IPS-15b (cell line): ENCODE measurements around the gene HPSE2.

Experiments
- H3K27me3 ChIP-seq: one replicate; pipeline ENCODE4 v1.6.1; 2013; ENCODE audit warnings: low read length; ENCODE audit not compliant: control insufficient read depth, insufficient read depth
- H3K36me3 ChIP-seq: one replicate; pipeline ENCODE4 v1.6.1; 2013; ENCODE audit warnings: low read length; ENCODE audit not compliant: control insufficient read depth, insufficient read depth
- H3K4me1 ChIP-seq: one replicate; pipeline ENCODE4 v1.6.1; 2013; ENCODE audit warnings: mild to moderate bottlenecking, low read length; ENCODE audit not compliant: control insufficient read depth, insufficient read depth
- H3K4me3 ChIP-seq: one replicate; pipeline ENCODE4 v1.5.1; 2013; ENCODE audit warnings: low read depth, low read length
- H3K9ac ChIP-seq: one replicate; pipeline ENCODE4 v1.6.1; 2013; ENCODE audit warnings: low read depth, mild to moderate bottlenecking, low read length
- H3K9me3 ChIP-seq: one replicate; pipeline ENCODE4 v1.6.1; 2013; ENCODE audit warnings: mild to moderate bottlenecking, low read length; ENCODE audit not compliant: control insufficient read depth, insufficient read depth

Gene HPSE2

GRCh38 chr10:98477861-98478260, 757.8 kb downstream of the HPSE2 start:
- H3K27me3 ChIP-seq, result no peaks in the 10 kb centered on the region
- H3K9me3 ChIP-seq, result no peaks in the 10 kb centered on the region
- H3K4me1 ChIP-seq, result no peaks in the 10 kb centered on the region
- no peak overlapping the region for H3K4me3 ChIP-seq
- no peak overlapping the region for H3K9ac ChIP-seq
- H3K36me3 ChIP-seq, result no peaks in the 10 kb centered on the region

- H3K9ac ChIP-seq, result no peak overlapping the region
Measured at GRCh38 chr10:98474628-98475027, 761.0 kb downstream of the HPSE2 start.

GRCh38 chr10:98472196-98472595, 763.5 kb downstream of the HPSE2 start:
- Histone ChIP-seq H3K9me3 (no peaks in the 10 kb centered on the region), H3K36me3 (no peaks in the 10 kb centered on the region), H3K27me3 (peaks cover 15% of the 10 kb centered on the region), H3K4me1 (peaks cover 1% of the 10 kb centered on the region), H3K4me3 (no peak overlapping the region), H3K9ac (no peak overlapping the region)

More at GRCh38 chr10:98474628-98475027, 761.0 kb downstream of the HPSE2 start:
- H3K27me3 ChIP-seq, result peaks cover 2% of the 10 kb centered on the region
- no peaks in the 10 kb centered on the region for H3K9me3 ChIP-seq
- H3K36me3 ChIP-seq, result no peaks in the 10 kb centered on the region
- H3K4me1 ChIP-seq, result no peaks in the 10 kb centered on the region
- H3K4me3 ChIP-seq, result no peak overlapping the region

GRCh38 chr10:98470850-98471249, 764.8 kb downstream of the HPSE2 start:
- Histone ChIP-seq H3K36me3 (no peaks in the 10 kb centered on the region), H3K9me3 (no peaks in the 10 kb centered on the region), H3K27me3 (peaks cover 15% of the 10 kb centered on the region), H3K9ac (no peak overlapping the region), H3K4me3 (no peak overlapping the region), H3K4me1 (peaks cover 8% of the 10 kb centered on the region)

GRCh38 chr10:98469001-98469931, 766.4 kb downstream of the HPSE2 start:
- Histone ChIP-seq H3K4me3 (no peak overlapping the region), H3K36me3 (no peaks in the 10 kb centered on the region), H3K27me3 (peaks cover 15% of the 10 kb centered on the region), H3K9ac (no peak overlapping the region), H3K4me1 (peaks cover 8% of the 10 kb centered on the region), H3K9me3 (no peaks in the 10 kb centered on the region)

DNA sequence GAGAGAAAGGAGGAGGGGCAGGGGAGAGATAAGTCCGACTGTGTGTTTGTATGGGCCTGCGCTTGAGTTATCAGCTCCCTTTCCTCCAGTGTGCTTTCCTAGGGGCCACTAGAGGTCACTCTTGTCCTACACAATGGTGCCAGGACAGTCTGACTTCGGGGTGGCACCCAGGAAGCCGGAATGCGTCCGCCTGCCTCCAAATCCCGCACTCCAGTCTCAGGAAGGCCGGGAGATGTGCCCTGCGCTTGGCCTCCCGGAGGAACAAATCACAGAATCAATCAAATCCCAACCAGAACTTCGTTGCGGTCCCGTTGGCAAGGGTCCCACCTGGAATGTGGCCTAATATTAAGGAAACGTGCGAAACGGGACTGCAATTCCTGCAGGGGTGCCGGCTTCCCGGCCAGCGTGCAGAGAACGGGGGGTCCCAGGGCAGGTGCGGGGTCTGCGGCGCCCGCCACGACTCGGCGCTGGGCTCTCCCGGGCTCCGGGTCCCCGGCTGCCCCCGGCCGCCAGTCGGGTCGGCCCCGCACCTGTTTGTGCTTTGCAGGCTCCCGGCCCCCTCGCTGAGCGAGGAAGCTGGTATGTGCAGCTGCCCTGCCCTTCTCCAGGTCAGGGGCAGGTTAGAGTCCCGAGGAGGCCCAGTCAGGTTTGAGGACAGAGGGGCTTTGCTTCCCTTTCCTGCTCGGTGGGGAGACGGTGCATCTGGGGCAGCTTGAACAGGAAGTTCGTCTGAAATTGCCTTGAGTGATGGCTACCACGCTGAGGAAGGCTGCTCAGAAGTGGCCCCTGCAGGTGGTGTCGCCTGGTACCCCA, 767.9 kb downstream of the HPSE2 start:
- Histone ChIP-seq H3K9ac (peak overlapping the region; percentile 55), H3K27me3 (peaks cover 15% of the 10 kb centered on the region), H3K4me3 (peak overlapping the region; percentile 64), H3K4me1 (peaks cover 8% of the 10 kb centered on the region), H3K36me3 (no peaks in the 10 kb centered on the region), H3K9me3 (no peaks in the 10 kb centered on the region)

- H3K36me3 ChIP-seq, result no peaks in the 10 kb centered on the region
- no peak overlapping the region for H3K9ac ChIP-seq
- H3K27me3 ChIP-seq, result peaks cover 15% of the 10 kb centered on the region
- H3K4me3 ChIP-seq, result no peak overlapping the region
- no peaks in the 10 kb centered on the region for H3K9me3 ChIP-seq
- H3K4me1 ChIP-seq, result peaks cover 8% of the 10 kb centered on the region
Measured at GRCh38 chr10:98466861-98467505, 768.7 kb downstream of the HPSE2 start.

- Histone ChIP-seq H3K27me3 (peaks cover 15% of the 10 kb centered on the region), H3K9ac (no peak overlapping the region), H3K4me3 (no peak overlapping the region), H3K4me1 (peaks cover 8% of the 10 kb centered on the region), H3K36me3 (no peaks in the 10 kb centered on the region), H3K9me3 (no peaks in the 10 kb centered on the region)
Measured at GRCh38 chr10:98465866-98466265, 769.8 kb downstream of the HPSE2 start.

DNA sequence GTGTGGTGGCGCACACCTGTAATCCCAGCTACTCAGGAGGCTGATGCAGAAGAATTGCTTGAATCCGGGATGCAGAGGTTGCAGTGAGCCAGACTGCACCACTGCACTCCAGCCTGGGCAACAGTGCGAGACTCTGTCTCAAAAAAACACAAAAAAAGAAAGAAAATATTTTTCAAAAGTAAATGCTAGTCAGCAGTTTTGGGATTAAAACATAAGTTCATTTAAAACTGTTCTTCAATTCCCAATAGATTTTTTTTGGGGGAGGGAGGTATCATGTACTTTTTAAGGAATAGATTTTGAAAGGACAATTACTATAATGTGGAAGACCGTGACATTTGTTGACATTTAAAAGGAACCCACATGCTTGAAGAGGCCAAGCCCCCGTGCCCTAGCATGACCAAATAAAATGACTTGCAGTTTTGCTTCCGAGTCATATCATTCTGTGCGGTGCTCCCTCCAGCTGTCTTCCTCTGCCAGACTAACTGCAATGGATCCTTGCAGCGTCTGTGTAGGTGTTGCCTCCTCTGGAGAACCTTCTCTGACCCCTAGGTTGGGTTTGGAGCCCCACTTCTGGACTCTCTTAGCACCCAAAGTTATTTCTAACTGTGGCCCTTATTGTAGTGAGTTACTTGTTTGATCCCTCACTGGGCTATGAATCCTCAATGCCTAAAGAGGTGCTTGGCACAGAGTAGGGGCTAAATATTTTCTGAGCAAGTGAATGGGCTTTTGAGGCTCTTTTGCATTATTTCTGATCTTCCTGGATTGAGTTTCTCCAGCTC, 771.5 kb downstream of the HPSE2 start:
- peaks cover 8% of the 10 kb centered on the region for H3K4me1 ChIP-seq
- H3K27me3 ChIP-seq, result peaks cover 14% of the 10 kb centered on the region
- no peak overlapping the region for H3K9ac ChIP-seq
- no peaks in the 10 kb centered on the region for H3K9me3 ChIP-seq
- no peaks in the 10 kb centered on the region for H3K36me3 ChIP-seq
- H3K4me3 ChIP-seq, result no peak overlapping the region

- Histone ChIP-seq H3K4me1 (peaks cover 8% of the 10 kb centered on the region), H3K27me3 (peaks cover 3% of the 10 kb centered on the region), H3K9me3 (no peaks in the 10 kb centered on the region), H3K36me3 (no peaks in the 10 kb centered on the region), H3K4me3 (no peak overlapping the region), H3K9ac (no peak overlapping the region)
Measured at GRCh38 chr10:98463016-98463415, 772.6 kb downstream of the HPSE2 start.

DNA sequence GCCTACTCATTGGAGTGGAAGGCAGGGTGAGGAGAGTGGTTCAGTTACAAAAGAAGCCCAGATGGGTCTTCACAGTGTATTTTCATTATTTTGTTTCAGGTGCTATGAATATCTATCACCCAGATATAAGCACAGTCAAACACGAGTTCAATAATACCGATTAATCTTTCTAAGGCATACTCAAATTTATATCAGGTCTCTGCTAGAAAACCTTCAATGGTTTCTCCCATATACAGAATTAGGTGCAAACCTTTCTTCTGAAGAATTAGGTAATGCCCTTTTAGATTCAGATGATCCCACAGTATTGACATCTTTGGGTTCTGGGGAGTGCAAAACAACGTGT, 774.2 kb downstream of the HPSE2 start:
- Histone ChIP-seq H3K9ac (no peak overlapping the region), H3K36me3 (no peaks in the 10 kb centered on the region), H3K4me1 (peaks cover 10% of the 10 kb centered on the region), H3K27me3 (peaks cover 2% of the 10 kb centered on the region), H3K9me3 (no peaks in the 10 kb centered on the region), H3K4me3 (no peak overlapping the region)
